Measurements from ENCODE around the gene EIF2AK3.
"Not testable (repeated sequence)": the region's sequence is repeated elsewhere in the genome, so short reads cannot be mapped to it uniquely, and the experiment has no call there.

Gene EIF2AK3

GRCh38 chr2:88627856-88628570, 749 bp upstream of the EIF2AK3 start:
- peak; percentile 72 for DNase-seq
- Histone ChIP-seq H3K79me2 (ENCODE audit: insufficient read depth, low read length) (peaks cover 40% of the 10 kb centered on the region), H2AFZ (ENCODE audit: low read depth, low read length) (peak overlapping the region; percentile 95)

GRCh38 chr2:88626171-88627054, 851 bp downstream of the EIF2AK3 start:
- Histone ChIP-seq H3K4me3 (ENCODE audit: low read depth in 1 of 2, low read length in 2 of 2) (peak overlapping the region; percentile 54 to 82), H3K4me2 (ENCODE audit: insufficient read depth, low read length) (peak overlapping the region; percentile 87), H3K9me3 (ENCODE audit: insufficient read depth, low read length, severe bottlenecking) (no peaks in the 10 kb centered on the region), H2AFZ (ENCODE audit: low read depth, low read length) (peak overlapping the region; percentile 87), H3K4me1 (ENCODE audit: insufficient read depth, low read length) (peaks cover 35% of the 10 kb centered on the region), H4K20me1 (ENCODE audit: insufficient read depth, low read length) (peaks cover 27% of the 10 kb centered on the region), H3K9ac (ENCODE audit: low read depth, low read length) (peak overlapping the region; percentile 81), H3K27ac (ENCODE audit: low read length) (peak overlapping the region; percentile 91), H3K27me3 (ENCODE audit: insufficient read depth, low read length, poor library complexity) (no peaks in the 10 kb centered on the region), H3K36me3 (ENCODE audit: insufficient read depth, low read length) (peaks cover 9% of the 10 kb centered on the region; the same call in 1 of the 2 replicates), H3K79me2 (ENCODE audit: insufficient read depth, low read length) (peaks cover 55% of the 10 kb centered on the region)
- peak; percentile 70 for DNase-seq
- TF ChIP-seq EZH2 (IDR thresholded peaks at IDR 0.05; ENCODE audit: borderline replicate concordance, low read depth, low read length, severe bottlenecking) (no peak), CTCF (IDR thresholded peaks at IDR 0.05; ENCODE audit: borderline replicate concordance, extremely low read depth, low read length, poor library complexity, severe bottlenecking) (no peak)
- ATAC-seq (ENCODE audit: insufficient read depth, low read depth) = peak; percentile 25

More at GRCh38 chr2:88627856-88628570, 749 bp upstream of the EIF2AK3 start:
- H3K4me1 ChIP-seq (ENCODE audit: insufficient read depth, low read length) = peaks cover 35% of the 10 kb centered on the region
- no peaks in the 10 kb centered on the region for H3K9me3 ChIP-seq (ENCODE audit: insufficient read depth, low read length, severe bottlenecking)
- peaks cover 24% of the 10 kb centered on the region for H4K20me1 ChIP-seq (ENCODE audit: insufficient read depth, low read length)
- no peak for TF ChIP-seq CTCF (IDR thresholded peaks at IDR 0.05; ENCODE audit: borderline replicate concordance, extremely low read depth, low read length, poor library complexity, severe bottlenecking)
- TF ChIP-seq EZH2 (IDR thresholded peaks at IDR 0.05; ENCODE audit: borderline replicate concordance, low read depth, low read length, severe bottlenecking) = no peak
- H3K27me3 ChIP-seq (ENCODE audit: insufficient read depth, low read length, poor library complexity) = no peaks in the 10 kb centered on the region
- peak; percentile 23 for ATAC-seq (ENCODE audit: insufficient read depth, low read depth)
- peak overlapping the region; percentile 46 to 82 for H3K4me3 ChIP-seq (ENCODE audit: low read depth in 1 of 2, low read length in 2 of 2)
- H3K9ac ChIP-seq (ENCODE audit: low read depth, low read length) = peak overlapping the region; percentile 66
- H3K27ac ChIP-seq (ENCODE audit: low read length) = peak overlapping the region; percentile 93
- peak overlapping the region; percentile 79 for H3K4me2 ChIP-seq (ENCODE audit: insufficient read depth, low read length)
- H3K36me3 ChIP-seq (ENCODE audit: insufficient read depth, low read length) = peaks cover 9% of the 10 kb centered on the region; the same call in 1 of the 2 replicates

GRCh38 chr2:88624477-88624876, 2.8 kb downstream of the EIF2AK3 start:
- no peak for ATAC-seq (ENCODE audit: insufficient read depth, low read depth)

GRCh38 chr2:88623831-88624465, 3.3 kb downstream of the EIF2AK3 start:
- peaks cover 33% of the 10 kb centered on the region for H3K4me1 ChIP-seq (ENCODE audit: insufficient read depth, low read length)
- H3K27me3 ChIP-seq (ENCODE audit: insufficient read depth, low read length, poor library complexity) = not testable (repeated sequence)

More at GRCh38 chr2:88624477-88624876, 2.8 kb downstream of the EIF2AK3 start:
- no peaks in the 10 kb centered on the region for H3K27me3 ChIP-seq (ENCODE audit: insufficient read depth, low read length, poor library complexity)
- no peak overlapping the region for H2AFZ ChIP-seq (ENCODE audit: low read depth, low read length)
- TF ChIP-seq EZH2 (IDR thresholded peaks at IDR 0.05; ENCODE audit: borderline replicate concordance, low read depth, low read length, severe bottlenecking) (no peak), CTCF (IDR thresholded peaks at IDR 0.05; ENCODE audit: borderline replicate concordance, extremely low read depth, low read length, poor library complexity, severe bottlenecking) (no peak)
- H3K27ac ChIP-seq (ENCODE audit: low read length) = no peak overlapping the region; the same call in 1 of the 2 replicates
- peak overlapping the region in 1 of 2 experiments; percentile 51; a peak in 2 of 4 replicates for H3K4me3 ChIP-seq (ENCODE audit: low read depth in 1 of 2, low read length in 2 of 2)
- peak overlapping the region; percentile 35 for H3K9ac ChIP-seq (ENCODE audit: low read depth, low read length)
- H3K4me1 ChIP-seq (ENCODE audit: insufficient read depth, low read length) = peaks cover 35% of the 10 kb centered on the region
- peaks cover 9% of the 10 kb centered on the region; the same call in 1 of the 2 replicates for H3K36me3 ChIP-seq (ENCODE audit: insufficient read depth, low read length)
- no peaks in the 10 kb centered on the region for H3K9me3 ChIP-seq (ENCODE audit: insufficient read depth, low read length, severe bottlenecking)
- peaks cover 38% of the 10 kb centered on the region for H4K20me1 ChIP-seq (ENCODE audit: insufficient read depth, low read length)
- no peak for DNase-seq
- H3K4me2 ChIP-seq (ENCODE audit: insufficient read depth, low read length) = peak overlapping the region; percentile 87
- H3K79me2 ChIP-seq (ENCODE audit: insufficient read depth, low read length) = peaks cover 74% of the 10 kb centered on the region

More at GRCh38 chr2:88623831-88624465, 3.3 kb downstream of the EIF2AK3 start:
- H4K20me1 ChIP-seq (ENCODE audit: insufficient read depth, low read length) = peaks cover 41% of the 10 kb centered on the region
- not testable (repeated sequence) for ATAC-seq (ENCODE audit: insufficient read depth, low read depth); H3K9me3 ChIP-seq (ENCODE audit: insufficient read depth, low read length, severe bottlenecking); H2AFZ ChIP-seq (ENCODE audit: low read depth, low read length); DNase-seq; H3K36me3 ChIP-seq (ENCODE audit: insufficient read depth, low read length); H3K27ac ChIP-seq (ENCODE audit: low read length)
- peak overlapping the region; percentile 35; the same call in 1 of the 2 replicates for H3K9ac ChIP-seq (ENCODE audit: low read depth, low read length)
- H3K4me2 ChIP-seq (ENCODE audit: insufficient read depth, low read length) = peak overlapping the region; percentile 87; the same call in 1 of the 2 replicates
- H3K4me3 ChIP-seq (ENCODE audit: low read depth in 1 of 2, low read length in 2 of 2) = peak overlapping the region in 1 of 2 experiments; percentile 51; a peak in 1 of 4 replicates
- peaks cover 79% of the 10 kb centered on the region for H3K79me2 ChIP-seq (ENCODE audit: insufficient read depth, low read length)
